WTC11 (cell line): ENCODE results near the gene PBRM1. TPM values are rescaled to one million over a fixed set of nuclear protein-coding genes. Genes with fewer than 3 reads are reported as not detected.

ENCODE experiments used
- ATAC-seq: fragments of 200-7000 bp; cut with Tn5 transposase; 2 replicates; pipeline ENCODE4 v1.10.0; 2021; ENCODE audit warnings: mild to moderate bottlenecking, moderate library complexity
- CTCF ChIA-PET: fragments of 300-600 bp; sonication (Branson Sonifier 250); formaldehyde crosslinking; loops from one replicate; lab custom pipeline; 2021; ENCODE audit warnings: antibody characterized with exemption; lab: Charles Lee
- POLR2A ChIA-PET: fragments of 350-600 bp; sonication (Branson Sonifier 250); formaldehyde crosslinking; loops from one replicate; lab custom pipeline; 2021; ENCODE audit warnings: antibody characterized with exemption; lab: Charles Lee
- DNase-seq: peaks from one replicate; pipeline ENCODE4 v3.0.0; 2021; ENCODE audit warnings: low spot score
- H3K27ac Mint-ChIP-seq: 2 replicates; pipeline ENCODE4 v1.8.0; 2021; ENCODE audit warnings: mixed read lengths
- H3K27me3 Mint-ChIP-seq: 2 replicates; pipeline ENCODE4 v1.8.0; 2021; ENCODE audit warnings: low read depth, mild to moderate bottlenecking, moderate library complexity, mixed read lengths
- H3K36me3 Mint-ChIP-seq: 2 replicates; pipeline ENCODE4 v1.8.0; 2021; ENCODE audit warnings: mixed read lengths
- H3K4me1 Mint-ChIP-seq: 2 replicates; pipeline ENCODE4 v1.8.0; 2022; ENCODE audit warnings: mixed read lengths
- H3K4me3 Mint-ChIP-seq: 2 replicates; pipeline ENCODE4 v1.8.0; 2021; ENCODE audit warnings: mild to moderate bottlenecking, moderate library complexity, mixed read lengths
- H3K9me3 Mint-ChIP-seq: 2 replicates; pipeline ENCODE4 v1.8.0; 2021; ENCODE audit warnings: mixed read lengths
- AFF4 ChIP-seq: sonication (generic); formaldehyde crosslinking; IDR thresholded peaks from 2 replicates; pipeline ENCODE4 v1.8.1; 2023; ENCODE audit warnings: mild to moderate bottlenecking, missing genetic modification reagents, borderline replicate concordance
- CREB1 ChIP-seq: sonication (generic); formaldehyde crosslinking; IDR thresholded peaks from 2 replicates; pipeline ENCODE4 v1.8.0; 2023; ENCODE audit warnings: mild to moderate bottlenecking, missing genetic modification reagents
- CREM ChIP-seq: sonication (generic); formaldehyde crosslinking; IDR thresholded peaks from 2 replicates; pipeline ENCODE4 v1.8.1; 2022; ENCODE audit warnings: mild to moderate bottlenecking, missing genetic modification reagents, moderate library complexity
- FOXJ3 ChIP-seq: sonication (generic); formaldehyde crosslinking; IDR thresholded peaks from 2 replicates; pipeline ENCODE4 v1.9.0; 2021; ENCODE audit warnings: missing genetic modification reagents, mild to moderate bottlenecking, borderline replicate concordance
- GRHL2 ChIP-seq: fragments of 250-450 bp; sonication (Bioruptor Pico); IDR thresholded peaks from 2 replicates; pipeline ENCODE4 v1.8.0; 2022; ENCODE audit warnings: mild to moderate bottlenecking, moderate library complexity; ENCODE audit not compliant: insufficient replicate concordance, severe bottlenecking
- IRF2 ChIP-seq: sonication (generic); formaldehyde crosslinking; IDR thresholded peaks from 2 replicates; pipeline ENCODE4 v1.8.0; 2022; ENCODE audit warnings: low read depth, missing genetic modification reagents, borderline replicate concordance
- NFE2L1 ChIP-seq: sonication (generic); formaldehyde crosslinking; IDR thresholded peaks from 2 replicates; pipeline ENCODE4 v1.8.1; 2023; ENCODE audit warnings: missing genetic modification reagents
- NFYB ChIP-seq: sonication (generic); formaldehyde crosslinking; conservative IDR thresholded peaks from 2 replicates; pipeline ENCODE4 v1.8.0; 2022; ENCODE audit warnings: low read depth, missing genetic modification reagents
- NR2C2 ChIP-seq: sonication (generic); formaldehyde crosslinking; IDR thresholded peaks from 2 replicates; pipeline ENCODE4 v1.8.0; 2022; ENCODE audit warnings: mild to moderate bottlenecking, missing genetic modification reagents
- OVOL2 ChIP-seq: fragments of 250-450 bp; sonication (Bioruptor Pico); IDR thresholded peaks from 2 replicates; pipeline ENCODE4 v1.9.0; 2021; ENCODE audit warnings: mild to moderate bottlenecking, borderline replicate concordance
- SOX15 ChIP-seq: fragments of 250-450 bp; sonication (Bioruptor Pico); IDR thresholded peaks from 2 replicates; pipeline ENCODE4 v1.9.0; 2021; ENCODE audit warnings: mild to moderate bottlenecking
- USF1 ChIP-seq: sonication (generic); formaldehyde crosslinking; IDR thresholded peaks from 2 replicates; pipeline ENCODE4 v1.8.0; 2022; ENCODE audit warnings: mild to moderate bottlenecking, missing genetic modification reagents
- ZNF138 ChIP-seq: sonication (generic); formaldehyde crosslinking; conservative IDR thresholded peaks from 2 replicates; pipeline ENCODE4 v1.8.1; 2022; ENCODE audit warnings: mild to moderate bottlenecking, moderate library complexity, missing genetic modification reagents
- ZNF219 ChIP-seq: sonication (generic); formaldehyde crosslinking; IDR thresholded peaks from 2 replicates; pipeline ENCODE4 v1.8.0; 2023; ENCODE audit warnings: missing genetic modification reagents, mild to moderate bottlenecking, borderline replicate concordance
- ZNF532 ChIP-seq: fragments of 250-450 bp; sonication (Bioruptor Pico); IDR thresholded peaks from 2 replicates; pipeline ENCODE4 v1.9.0; 2021; ENCODE audit warnings: mild to moderate bottlenecking, borderline replicate concordance
- total RNA-seq: library from RNA; stranded (reverse); gene quantifications from 3 replicates; pipeline ENCODE4 v1.2.3, GENCODE V29; 2021
- TF ChIP-seq, protein P1 (sequence below): sonication (generic); formaldehyde crosslinking; IDR thresholded peaks from 2 replicates; pipeline ENCODE4 v1.8.1; 2023; ENCODE audit warnings: mild to moderate bottlenecking, missing genetic modification reagents
- TF ChIP-seq, protein P2 (sequence below): sonication (generic); formaldehyde crosslinking; conservative IDR thresholded peaks from 2 replicates; pipeline ENCODE4 v1.8.1; 2022; ENCODE audit warnings: mild to moderate bottlenecking, missing genetic modification reagents

PBRM1 gene
- total RNA-seq, 1 experiment from 2014 or later: 48.8 TPM

DNA sequence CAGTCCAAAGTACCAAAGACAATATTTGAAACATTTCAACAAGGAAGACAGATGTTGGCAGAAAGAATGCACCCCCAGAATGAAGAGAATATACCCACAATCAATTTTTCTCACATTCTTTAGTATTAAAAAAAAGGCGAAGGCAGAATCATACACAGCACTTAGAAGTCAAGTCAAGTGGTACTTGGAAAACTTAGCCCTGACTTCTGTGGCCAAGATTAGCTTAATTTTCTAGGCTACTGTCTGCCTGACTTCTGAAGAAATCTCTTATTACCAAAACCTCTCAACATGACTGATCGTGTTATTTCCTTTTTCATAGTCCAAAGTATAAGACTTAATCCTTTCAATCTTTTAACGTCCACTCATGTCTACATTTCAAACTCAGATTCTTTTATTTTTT is 60.7 kb downstream of the PBRM1 start (continued):
- TF ChIP-seq AFF4: no peak
- TF ChIP-seq, protein P1, sequence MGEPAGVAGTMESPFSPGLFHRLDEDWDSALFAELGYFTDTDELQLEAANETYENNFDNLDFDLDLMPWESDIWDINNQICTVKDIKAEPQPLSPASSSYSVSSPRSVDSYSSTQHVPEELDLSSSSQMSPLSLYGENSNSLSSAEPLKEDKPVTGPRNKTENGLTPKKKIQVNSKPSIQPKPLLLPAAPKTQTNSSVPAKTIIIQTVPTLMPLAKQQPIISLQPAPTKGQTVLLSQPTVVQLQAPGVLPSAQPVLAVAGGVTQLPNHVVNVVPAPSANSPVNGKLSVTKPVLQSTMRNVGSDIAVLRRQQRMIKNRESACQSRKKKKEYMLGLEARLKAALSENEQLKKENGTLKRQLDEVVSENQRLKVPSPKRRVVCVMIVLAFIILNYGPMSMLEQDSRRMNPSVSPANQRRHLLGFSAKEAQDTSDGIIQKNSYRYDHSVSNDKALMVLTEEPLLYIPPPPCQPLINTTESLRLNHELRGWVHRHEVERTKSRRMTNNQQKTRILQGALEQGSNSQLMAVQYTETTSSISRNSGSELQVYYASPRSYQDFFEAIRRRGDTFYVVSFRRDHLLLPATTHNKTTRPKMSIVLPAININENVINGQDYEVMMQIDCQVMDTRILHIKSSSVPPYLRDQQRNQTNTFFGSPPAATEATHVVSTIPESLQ: no peak

DNA sequence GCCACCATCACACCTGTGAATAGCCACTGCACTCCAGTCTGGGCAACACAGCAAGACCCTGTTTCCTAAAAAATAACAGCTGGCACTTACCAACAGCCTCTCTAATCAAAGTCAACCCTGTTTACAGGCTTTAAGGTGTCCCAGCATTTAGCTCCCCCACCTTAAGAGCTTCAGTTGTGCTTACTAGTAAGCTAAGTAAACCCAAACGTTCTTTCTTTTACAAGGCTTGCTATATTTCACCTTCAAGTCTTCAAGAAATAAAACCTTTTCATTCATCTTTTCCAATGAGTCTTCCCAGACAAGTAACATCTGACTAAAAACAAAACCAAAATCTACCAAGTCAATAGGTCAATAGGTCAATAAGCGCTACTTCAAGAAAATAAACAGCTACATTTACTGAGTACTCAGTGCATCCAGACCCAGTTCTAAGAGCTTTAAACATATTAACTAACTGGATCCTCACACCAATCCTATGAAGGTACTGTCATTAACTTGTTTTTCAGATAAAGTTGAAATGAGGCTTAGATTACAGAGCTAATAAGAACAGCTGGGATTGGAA is 62.4 kb downstream of the PBRM1 start:
- Mint-ChIP-seq H3K27ac (no peak overlapping the region), H3K4me3 (no peak overlapping the region), H3K36me3 (peaks cover 21% of the 10 kb centered on the region), H3K9me3 (no peaks in the 10 kb centered on the region), H3K27me3 (no peaks in the 10 kb centered on the region), H3K4me1 (no peaks in the 10 kb centered on the region)
- no peak for DNase-seq
- POLR2A ChIA-PET: no interaction called here
- TF ChIP-seq IRF2 (CRISPR knock-in tag) (no peak), ZNF219 (CRISPR knock-in tag) (no peak), NFYB (CRISPR knock-in tag) (no peak), GRHL2 (no peak), ZNF532 (no peak), CREM (no peak), NFE2L1 (no peak), SOX15 (no peak), OVOL2 (CRISPR knock-in tag) (no peak), USF1 (no peak), NR2C2 (no peak), ZNF138 (CRISPR knock-in tag) (no peak), CREB1 (CRISPR knock-in tag) (no peak), FOXJ3 (CRISPR knock-in tag) (no peak)
- TF ChIP-seq, protein P2, sequence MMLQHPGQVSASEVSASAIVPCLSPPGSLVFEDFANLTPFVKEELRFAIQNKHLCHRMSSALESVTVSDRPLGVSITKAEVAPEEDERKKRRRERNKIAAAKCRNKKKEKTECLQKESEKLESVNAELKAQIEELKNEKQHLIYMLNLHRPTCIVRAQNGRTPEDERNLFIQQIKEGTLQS: no peak
- CTCF ChIA-PET: no interaction called here
- no peak for ATAC-seq
